ACHN (cell line): Measurements from ENCODE around the gene TCF3.
"Not testable (repeated sequence)": the region's sequence is repeated elsewhere in the genome, so short reads cannot be mapped to it uniquely, and the experiment has no call there.

Experiments
- DNase-seq: peaks from one replicate; pipeline ENCODE4 v3.0.0-alpha.2; 2015
- in situ Hi-C: cut with HindIII; loops from 2 replicates; pipeline ENCODE4 v1.10.0; 2017; ENCODE audit warnings: low sequenced_read_pairs, low pct_ligation_motif_present, low pct_unique_long_range_greater_than_20kb

Gene TCF3

GRCh38 chr19:1674293-1674679 lies 21.9 kb upstream of the TCF3 start:
- in situ Hi-C loops = no loop called here

DNA sequence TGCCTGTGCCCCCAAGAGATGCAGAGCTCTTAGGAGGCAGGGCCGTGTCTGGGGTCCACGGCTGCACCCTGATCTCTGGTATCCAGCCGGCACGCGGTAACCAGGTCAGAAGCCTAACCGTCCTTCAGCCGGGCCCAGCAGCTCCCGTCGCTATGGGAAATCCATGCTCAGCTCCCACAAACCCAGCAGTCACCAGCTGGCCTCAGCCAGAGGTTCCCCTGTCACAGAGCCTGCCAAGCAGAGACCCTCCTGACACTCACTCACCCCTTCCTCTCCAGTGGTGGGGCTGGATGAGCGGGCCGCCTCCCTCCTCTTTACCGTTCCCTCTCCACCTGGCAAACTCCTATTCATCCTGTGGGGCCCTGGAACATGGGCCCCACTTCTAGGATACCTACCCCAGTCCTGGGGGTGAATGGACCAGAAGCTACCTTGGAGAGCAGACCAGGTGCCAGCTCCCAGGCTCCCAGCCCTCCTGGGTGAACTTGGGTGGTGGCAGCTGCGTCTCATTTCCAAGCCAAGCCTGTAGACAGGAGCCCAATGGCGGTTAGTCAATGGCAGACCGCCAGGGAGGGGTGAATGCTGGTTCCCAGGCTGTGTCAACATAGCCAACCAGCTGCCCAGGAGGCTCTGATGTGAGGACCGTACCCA lies 21.4 kb upstream of the TCF3 start:
- DNase-seq = no peak

More at GRCh38 chr19:1674293-1674679, 21.9 kb upstream of the TCF3 start:
- no peak for DNase-seq

GRCh38 chr19:1672769-1673644 lies 20.6 kb upstream of the TCF3 start:
- no peak for DNase-seq

More for the DNA sequence above, 21.4 kb upstream of the TCF3 start:
- in situ Hi-C loops = no loop called here

DNA sequence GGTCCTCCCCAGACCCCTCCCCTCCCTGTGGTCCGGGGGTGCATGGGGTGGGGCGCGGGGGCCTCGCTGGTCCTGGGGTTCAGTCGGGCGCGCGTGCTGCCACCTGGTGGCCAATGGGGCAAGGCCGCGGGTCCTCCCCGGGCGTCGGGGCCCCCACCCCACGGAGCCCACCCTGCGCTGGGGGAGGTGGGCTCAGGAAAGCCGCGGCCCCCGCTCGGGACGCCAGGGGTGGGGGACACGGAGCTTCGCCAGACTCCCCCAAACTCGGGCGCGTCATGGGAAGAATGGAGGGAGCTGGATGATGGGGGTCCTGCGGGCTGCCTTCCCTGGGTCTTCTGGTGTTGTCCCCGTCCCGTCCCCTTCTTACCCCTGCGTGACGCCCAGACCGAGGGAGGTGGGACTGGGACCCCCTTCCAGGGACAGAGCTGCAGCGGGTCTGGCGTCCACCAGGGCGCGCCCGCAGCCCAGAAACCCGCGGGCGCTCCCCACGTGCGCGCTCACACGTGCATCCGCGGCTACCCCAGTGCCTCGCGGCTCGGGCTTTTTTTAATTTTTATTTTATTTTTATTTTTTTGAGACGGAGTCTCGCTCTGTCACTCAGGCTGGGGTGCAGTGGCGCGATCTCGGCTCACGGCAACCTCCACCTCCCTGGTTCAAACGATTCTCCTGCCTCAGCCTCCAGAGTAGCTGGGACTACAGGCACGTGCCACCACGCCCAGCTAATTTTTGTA lies 19.8 kb upstream of the TCF3 start:
- DNase-seq = peak; percentile 40

More at GRCh38 chr19:1672769-1673644, 20.6 kb upstream of the TCF3 start:
- in situ Hi-C loops = no loop called here

DNA sequence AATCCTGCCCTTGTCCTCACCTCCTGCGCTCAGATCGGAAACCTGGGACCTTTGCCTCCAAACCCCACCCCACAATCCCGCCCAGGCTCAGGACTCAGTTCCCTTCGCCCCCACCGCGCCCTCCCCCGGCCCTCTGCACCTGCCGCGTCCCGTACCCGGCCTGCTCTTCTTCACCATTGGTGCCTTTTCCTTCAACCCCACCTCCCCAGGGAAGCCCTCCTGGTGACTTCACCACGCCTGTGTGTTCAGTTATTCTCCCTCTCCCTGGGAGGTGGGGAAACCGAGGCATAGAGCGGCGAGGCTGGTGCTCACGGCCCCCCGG lies 19.3 kb upstream of the TCF3 start:
- in situ Hi-C loops = no loop called here
- DNase-seq = no peak

More for the DNA sequence above, 19.8 kb upstream of the TCF3 start:
- in situ Hi-C loops = no loop called here

DNA sequence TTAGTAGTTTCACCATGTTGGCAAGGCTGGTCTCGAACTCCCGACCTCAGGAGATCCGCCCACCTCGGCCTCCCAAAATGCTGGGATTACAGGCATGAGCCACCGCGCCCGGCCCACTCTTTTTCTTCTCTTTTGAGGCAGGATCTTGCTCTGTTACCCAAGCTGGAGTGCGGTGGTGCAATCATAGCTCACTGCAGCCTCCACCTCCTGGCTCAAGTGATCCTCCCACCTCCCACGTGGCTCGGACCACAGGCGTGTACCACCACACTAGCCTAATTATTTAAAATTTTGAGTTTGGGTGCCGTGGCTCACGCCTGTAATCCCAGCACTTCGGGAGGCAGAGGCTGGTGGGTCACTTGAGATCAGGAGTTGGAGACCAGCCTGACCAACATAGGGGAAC lies 18.3 kb upstream of the TCF3 start:
- in situ Hi-C loops, DNase-seq: not testable (repeated sequence)

GRCh38 chr19:1668486-1669270 lies 16.3 kb upstream of the TCF3 start:
- in situ Hi-C loops = no loop called here
- DNase-seq = no peak

DNA sequence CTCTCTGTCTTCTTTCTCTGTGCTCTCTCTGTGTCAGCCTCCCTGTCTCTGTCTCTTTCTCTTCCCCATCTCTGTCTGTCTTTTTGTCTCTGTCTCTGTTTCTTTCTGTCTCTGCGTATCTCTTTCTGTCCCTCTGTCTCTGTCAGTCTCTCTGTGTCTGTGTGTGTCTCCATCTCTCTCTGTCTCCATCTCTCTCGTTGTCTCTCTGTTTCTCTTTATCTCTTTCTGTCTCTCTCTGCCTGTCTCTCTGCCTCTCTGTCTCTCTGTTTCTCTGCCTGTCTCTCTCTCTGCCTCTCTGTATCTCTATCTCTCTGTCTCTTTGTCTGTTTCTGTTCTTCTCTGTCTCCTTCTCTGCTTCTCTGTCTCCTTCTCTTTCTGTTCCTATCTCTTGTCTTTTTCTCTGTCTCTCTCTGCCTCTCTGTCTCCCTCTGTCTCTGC lies 15.7 kb upstream of the TCF3 start:
- no peak for DNase-seq
- in situ Hi-C loops = no loop called here

DNA sequence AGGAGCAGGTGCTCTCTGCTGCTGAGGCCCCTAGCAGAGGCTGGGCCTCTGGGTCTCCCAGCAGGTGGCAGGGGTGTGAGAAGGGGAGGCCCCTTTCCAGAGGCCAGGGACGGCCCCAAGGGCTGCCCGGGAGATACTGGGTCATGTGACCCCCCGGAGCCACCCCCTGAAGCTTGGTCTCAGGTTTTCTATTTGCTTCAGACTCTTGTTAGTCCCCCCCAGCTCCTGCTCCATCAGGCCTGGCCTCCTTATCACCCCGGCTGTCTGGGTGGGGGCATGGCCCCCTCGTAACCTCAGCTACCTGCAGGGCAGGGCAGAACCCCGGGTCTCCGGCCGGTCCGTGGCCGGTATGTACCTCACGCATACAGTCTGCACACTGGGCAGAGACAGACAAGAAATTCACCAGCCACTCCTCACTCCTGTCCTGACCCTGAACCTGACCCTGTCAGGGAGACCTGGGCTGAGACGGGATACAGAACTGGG lies 13.2 kb upstream of the TCF3 start:
- DNase-seq = no peak
- in situ Hi-C loops = no loop called here

DNA sequence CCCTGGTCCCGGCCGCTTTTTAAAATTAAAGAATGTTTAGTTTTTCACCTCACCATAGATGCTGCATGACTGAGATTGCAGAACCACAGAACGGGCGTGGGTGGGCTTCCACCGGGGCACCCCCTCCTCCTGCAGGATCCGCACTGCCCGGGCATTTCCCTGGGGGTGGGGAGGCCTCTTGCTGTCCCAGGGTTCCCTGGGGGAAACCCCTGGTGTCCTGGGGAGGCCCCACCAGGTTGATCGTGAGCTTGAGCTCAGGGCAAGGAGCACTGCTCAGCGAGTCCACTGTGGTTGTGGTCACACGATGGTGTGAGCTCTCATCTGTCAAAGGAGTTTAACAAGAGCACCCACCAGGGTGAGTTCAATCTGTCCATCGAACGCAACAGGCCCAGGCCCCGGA lies 11.4 kb upstream of the TCF3 start:
- DNase-seq = no peak
- in situ Hi-C loops = no loop called here

- DNase-seq, in situ Hi-C loops: not testable (repeated sequence)
Observed at GRCh38 chr19:1663227-1663626, 10.8 kb upstream of the TCF3 start.

GRCh38 chr19:1661995-1662394 lies 9.6 kb upstream of the TCF3 start:
- DNase-seq = no peak
- in situ Hi-C loops = no loop called here

DNA sequence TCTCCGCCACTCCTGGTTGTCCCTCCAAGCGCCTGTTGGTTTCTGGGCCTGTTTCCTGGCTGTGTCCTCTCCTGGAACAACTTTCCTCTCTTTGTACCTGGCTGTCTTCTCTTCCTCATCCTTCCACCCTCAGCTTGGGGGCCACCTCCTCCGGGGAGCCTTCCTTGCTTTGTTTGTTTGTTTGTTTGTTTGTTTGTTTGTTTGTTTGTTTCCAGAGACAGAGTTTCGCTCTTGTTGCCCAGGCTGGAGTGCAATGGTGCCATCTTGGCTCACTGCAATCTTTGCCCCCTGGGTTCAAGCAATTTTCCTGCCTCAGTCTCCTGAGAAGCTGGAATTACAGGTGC lies 6.6 kb upstream of the TCF3 start:
- in situ Hi-C loops = no loop called here

DNA sequence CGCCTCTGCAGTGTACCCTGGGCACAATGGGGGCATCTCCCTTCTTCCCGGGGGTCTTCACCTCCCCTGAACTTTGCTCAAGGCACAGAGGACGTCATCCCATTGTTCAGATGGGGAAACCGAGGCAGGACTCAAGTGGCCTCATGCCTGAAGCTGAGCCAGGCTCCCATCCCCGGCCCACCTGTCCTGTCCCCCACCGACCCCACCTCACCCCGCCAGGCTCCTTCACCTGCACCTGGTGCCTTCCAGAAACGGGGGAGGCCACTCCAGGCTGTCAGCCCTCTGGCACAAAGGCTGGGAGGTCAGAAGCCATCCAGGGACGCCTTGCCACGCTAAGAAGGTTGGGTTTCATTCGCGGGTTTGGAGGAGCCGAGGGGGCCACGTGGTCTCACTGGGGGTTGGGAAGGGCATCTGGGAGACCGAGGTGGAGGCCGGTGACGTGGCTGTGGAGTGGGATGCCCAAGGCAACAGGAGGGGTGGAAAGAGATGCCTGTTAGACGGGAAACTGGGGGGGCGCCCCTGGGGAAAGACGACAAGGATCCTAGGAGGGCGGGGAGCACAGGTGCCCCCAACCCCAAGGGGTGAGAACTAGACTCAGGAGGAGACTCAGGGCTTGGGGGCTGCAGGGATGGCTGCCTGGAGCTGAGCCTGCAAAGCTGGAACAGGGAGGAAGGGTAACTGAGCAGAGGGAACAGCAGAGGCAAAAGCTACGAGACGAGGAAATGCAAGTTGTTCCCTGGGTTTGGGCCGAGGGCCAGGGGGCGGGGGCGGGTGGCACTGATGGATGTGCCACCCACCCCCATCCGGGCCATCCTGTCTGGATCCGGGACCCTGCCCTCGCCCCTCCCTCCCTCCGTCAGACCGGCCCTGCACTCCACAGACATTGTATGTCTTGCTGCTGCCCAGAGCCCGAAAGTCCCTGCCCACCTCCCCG lies 6.0 kb upstream of the TCF3 start:
- in situ Hi-C loops = no loop called here
- DNase-seq = no peak

More for the DNA sequence above, 6.6 kb upstream of the TCF3 start:
- no peak for DNase-seq

DNA sequence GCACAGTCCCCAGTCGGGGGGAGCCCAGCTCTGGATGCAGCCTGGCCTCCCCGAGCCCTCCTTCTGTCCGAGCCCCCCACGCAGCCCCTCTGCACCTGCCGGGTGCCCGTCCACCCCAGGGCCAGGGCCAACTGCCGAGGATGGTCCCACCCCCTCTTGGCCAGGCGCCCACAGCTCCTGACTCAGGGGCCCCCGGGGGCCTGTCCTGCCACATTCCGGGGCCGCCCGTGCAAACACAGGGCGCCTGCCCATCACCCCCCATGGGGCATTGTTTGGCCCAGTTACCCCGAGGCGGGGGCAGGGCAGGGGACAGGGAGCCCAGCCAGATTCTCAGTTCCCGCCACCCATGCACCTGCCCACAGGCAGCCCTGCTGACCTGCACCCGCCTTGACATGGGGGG lies 5.3 kb upstream of the TCF3 start:
- DNase-seq = no peak
- in situ Hi-C loops = no loop called here

DNA sequence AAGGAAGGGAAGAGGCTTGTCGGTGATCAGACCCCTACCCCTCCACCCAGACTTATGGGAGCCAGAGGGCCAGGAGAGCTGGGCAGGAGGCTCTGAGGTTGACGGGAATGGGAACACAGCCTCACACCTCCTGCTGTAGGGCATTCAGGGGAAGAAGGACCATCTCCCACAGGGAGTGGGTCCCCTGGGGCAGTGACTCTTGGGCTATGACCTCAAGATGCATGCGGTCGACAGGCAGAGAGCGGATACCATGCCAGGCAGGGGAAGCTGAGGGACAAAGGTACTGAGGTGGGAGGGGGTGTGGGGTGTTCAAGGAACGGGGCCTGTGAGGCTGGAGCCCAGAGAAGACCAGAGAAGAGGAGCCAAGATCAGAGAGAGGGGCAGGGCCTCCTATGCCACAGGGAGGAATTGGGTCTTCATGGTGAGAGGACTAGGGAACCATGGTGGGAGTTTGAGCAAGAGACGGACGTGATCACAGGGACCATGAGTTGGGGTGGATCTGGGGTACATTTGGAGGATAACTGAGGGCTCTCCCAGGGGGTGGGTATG lies 4.6 kb upstream of the TCF3 start:
- in situ Hi-C loops = no loop called here
- DNase-seq = no peak

GRCh38 chr19:1655987-1656608 lies 3.7 kb upstream of the TCF3 start:
- in situ Hi-C loops = no loop called here
- DNase-seq = no peak
